ENCODE results near the gene PTCH1. TPM values are rescaled to one million over a fixed set of nuclear protein-coding genes. Genes with fewer than 3 reads are reported as not detected.
A peak's percentile ranks its signal among the peaks of the same experiment; 100 is the strongest.

PTCH1 gene
- total and polyA plus RNA-seq, 5 experiments from 2014 or later: 10.5 to 49.6 (median 18.1) TPM

DNA sequence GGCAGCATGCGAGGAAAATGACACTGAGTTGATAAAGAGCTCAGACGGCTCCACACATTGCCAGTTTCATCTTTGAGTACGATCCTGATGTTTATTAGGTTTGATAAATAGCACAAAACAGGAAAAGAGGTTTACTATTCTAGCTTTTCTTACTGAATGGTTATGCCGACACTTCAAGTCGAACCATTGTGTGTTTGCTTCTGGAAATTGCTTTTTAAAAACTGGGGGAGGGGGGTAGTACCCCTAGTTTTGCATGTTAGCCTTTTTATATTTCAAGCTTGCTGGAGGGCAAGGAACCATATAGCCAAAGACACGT, 5.2 kb downstream of the PTCH1 start:
- Mint-ChIP-seq H3K4me1 (peaks cover 25 to 60% (median 44%) of the 10 kb centered on the region in 4 donors), H3K27ac (peak overlapping the region in 9 of 10 donors; percentile 79 to 94 (median 91)), H3K27me3 (peaks cover 0 to 25% (median 0%) of the 10 kb centered on the region in 5 donors), H3K36me3 (no peaks in the 10 kb centered on the region), H3K4me3 (peak overlapping the region; percentile 84 to 100 (median 92)), H3K9me3 (no peaks in the 10 kb centered on the region)
- ATAC-seq: no peak
- POLR2A ChIA-PET: interaction anchor here (1.0 to 1.9 kb wide), 4 partner anchors 17 to 364 kb away, joined by 3 to 8 read pairs (median 8); partner anchors contain the start of gene ERCC6L2
- peak in 2 of 10 donors; percentile 13 to 30 for DNase-seq

DNA sequence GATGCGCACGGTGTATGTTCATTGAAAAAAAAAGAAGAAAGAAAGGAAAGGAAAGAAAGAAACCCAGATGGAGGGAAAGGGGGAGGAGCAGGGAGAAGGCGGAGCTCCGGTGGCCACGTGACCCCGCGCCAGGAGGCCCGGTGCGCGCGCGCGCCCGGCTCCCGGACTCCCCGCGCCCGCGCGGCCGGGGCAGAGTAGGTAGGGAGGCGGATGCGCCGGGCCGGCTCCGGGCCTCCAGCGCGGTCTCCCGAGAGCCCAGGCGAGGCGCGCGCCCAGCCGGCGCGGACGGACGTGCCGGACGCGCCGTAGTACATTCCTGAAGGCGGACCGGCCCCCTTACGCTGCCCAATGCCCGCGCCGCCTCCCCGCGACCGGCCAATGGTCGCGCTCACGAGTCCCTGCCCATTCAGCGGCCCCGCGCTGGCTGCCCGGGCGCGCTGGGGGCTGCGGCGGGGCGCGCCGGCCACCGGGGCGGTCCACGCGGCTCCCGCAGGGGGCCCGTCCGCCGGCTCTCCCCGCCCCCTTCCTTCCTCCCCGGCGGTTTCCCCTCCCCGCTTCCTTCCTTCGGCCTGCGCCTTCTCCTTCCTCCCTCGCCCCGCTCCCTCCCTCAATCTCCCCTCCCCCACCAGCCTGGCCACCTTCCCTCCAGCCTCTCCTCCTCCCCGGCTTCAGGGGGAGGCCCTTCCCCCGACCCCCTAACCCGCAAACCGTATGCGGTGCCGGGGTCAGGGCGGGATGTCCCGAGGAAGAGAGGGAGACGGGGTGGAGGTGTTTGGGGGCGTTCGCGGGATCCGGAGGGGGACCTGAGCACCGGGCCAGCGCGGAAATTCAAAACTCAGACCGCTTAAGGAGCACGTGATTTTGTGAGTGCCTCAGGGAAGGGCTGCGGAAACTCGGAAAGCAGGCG, 5.8 kb downstream of the PTCH1 start:
- DNase-seq (peak; percentile 68 to 89 (median 79)), ATAC-seq (peak; percentile 36 to 44)
- Mint-ChIP-seq H3K4me1 (peaks cover 23 to 56% (median 43%) of the 10 kb centered on the region in 4 donors), H3K27me3 (peaks cover 0 to 23% (median 0%) of the 10 kb centered on the region in 5 donors), H3K9me3 (no peaks in the 10 kb centered on the region), H3K27ac (peak overlapping the region; percentile 76 to 94 (median 90)), H3K36me3 (no peaks in the 10 kb centered on the region), H3K4me3 (peak overlapping the region; percentile 85 to 100 (median 96))
- POLR2A ChIA-PET: interaction anchor here (0.9 to 1.9 kb wide), 6 partner anchors 16 to 1056 kb away, joined by 3 to 8 read pairs (median 6); partner anchors contain the start of gene ERCC6L2

DNA sequence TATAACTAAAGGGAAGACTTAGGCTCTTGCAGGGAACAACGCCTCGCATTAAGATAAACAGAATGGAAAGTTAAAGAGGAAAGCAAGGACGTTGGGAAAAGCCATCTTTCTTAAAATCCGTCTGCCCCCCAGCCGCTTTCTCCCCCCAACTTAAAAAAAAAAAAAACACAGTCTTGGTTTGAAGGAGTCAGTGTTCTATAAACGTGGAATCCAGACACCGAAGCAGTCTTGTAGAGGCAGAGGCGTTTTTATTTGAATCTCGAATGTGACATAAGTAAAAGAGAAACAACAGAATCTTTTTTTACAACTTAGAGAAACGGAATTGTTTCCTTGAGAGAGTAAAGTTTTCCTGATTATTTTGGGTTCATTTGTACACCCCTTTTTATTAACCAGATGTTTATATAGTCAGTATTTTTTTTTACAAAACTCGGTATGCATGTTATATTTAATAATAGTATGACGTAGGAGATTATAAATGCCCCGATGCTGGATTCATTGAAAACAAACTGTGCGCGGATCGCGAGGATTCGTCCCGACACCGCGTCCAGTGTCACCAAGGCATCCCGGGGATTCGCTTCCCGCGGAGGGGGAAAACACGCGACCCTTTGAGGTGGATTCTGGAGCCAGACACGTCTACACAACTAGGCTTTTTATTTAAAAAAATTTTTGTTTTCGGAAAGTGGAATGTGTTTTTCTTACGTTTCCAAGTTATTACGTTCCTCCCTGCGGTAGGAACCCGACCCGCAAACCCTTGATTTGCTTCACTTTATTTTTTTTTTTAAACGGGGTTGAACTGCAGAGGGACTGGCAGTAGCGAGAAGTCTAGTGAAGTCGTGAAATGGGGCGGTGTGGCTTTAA, 6.7 kb downstream of the PTCH1 start:
- POLR2A ChIA-PET: interaction anchor here (0.9 to 6.0 kb wide), 6 partner anchors 15 to 1056 kb away, joined by 3 to 99 read pairs (median 6); partner anchors contain the start of gene ERCC6L2
- Mint-ChIP-seq H3K27ac (peak overlapping the region; percentile 74 to 94 (median 86)), H3K4me3 (peak overlapping the region; percentile 85 to 100 (median 94)), H3K27me3 (peaks cover 0 to 27% (median 0%) of the 10 kb centered on the region in 5 donors), H3K4me1 (peaks cover 24 to 61% (median 43%) of the 10 kb centered on the region in 4 donors), H3K9me3 (no peaks in the 10 kb centered on the region), H3K36me3 (no peaks in the 10 kb centered on the region)
- no peak for DNase-seq
- peak in 1 of 2 donors; percentile 39 for ATAC-seq

DNA sequence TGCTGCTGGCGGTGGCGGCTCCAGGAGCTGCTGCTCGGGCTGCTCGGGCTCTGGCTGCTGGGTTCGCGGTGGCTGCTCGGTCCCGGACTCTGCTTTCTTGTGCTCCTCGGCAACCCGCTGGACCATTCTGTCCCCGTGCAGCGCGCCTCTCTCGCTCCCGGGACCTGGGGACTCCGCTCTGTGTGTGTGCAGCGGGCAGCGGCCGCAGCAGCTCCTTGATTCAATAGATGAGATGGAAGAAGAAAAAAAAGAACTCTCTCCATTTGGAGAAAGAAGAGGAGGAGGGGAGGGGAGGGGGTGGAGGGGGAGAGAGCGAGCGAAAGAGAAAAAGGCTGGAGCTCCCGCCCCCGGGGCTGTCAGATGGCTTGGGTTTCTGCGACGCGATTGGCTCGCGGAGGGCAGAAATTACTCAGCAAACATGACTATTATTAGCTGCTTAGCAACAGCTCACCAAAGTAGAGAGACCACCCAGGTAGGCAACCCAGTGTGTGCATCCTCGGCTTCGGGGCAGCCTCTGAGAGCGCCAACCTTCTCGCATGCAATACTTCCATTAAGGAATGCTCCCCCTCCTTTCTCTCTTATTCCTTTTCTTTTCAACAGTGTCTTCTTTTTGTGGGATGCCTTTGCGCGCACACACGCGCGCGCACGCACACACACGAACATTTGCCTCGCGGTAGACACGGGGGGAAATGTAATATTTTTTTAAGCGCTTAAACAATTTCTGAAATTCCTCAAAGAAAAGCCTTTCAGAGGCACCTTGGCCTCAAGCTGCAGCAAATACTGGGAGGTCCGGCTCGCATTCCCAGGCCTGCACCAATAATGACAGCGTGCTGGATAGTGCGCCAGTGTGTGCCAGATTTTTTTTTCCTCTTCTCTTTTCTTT, 7.6 kb downstream of the PTCH1 start:
- H3K27me3 Mint-ChIP-seq: peaks cover 0 to 25% (median 0%) of the 10 kb centered on the region in 5 donors
- POLR2A ChIA-PET: interaction anchor here (0.6 to 6.0 kb wide), 4 partner anchors 14 to 498 kb away, joined by 3 to 99 read pairs (median 6); partner anchors contain the start of gene ERCC6L2
- peak; percentile 28 to 52 for ATAC-seq
- H3K27ac Mint-ChIP-seq: peak overlapping the region; percentile 74 to 94 (median 84)
- H3K36me3 Mint-ChIP-seq: no peaks in the 10 kb centered on the region
- peak overlapping the region; percentile 85 to 100 (median 94) for H3K4me3 Mint-ChIP-seq
- no peaks in the 10 kb centered on the region for H3K9me3 Mint-ChIP-seq
- DNase-seq: peak in 9 of 10 donors; percentile 44 to 80 (median 68)
- peaks cover 29 to 65% (median 46%) of the 10 kb centered on the region in 4 donors for H3K4me1 Mint-ChIP-seq

DNA sequence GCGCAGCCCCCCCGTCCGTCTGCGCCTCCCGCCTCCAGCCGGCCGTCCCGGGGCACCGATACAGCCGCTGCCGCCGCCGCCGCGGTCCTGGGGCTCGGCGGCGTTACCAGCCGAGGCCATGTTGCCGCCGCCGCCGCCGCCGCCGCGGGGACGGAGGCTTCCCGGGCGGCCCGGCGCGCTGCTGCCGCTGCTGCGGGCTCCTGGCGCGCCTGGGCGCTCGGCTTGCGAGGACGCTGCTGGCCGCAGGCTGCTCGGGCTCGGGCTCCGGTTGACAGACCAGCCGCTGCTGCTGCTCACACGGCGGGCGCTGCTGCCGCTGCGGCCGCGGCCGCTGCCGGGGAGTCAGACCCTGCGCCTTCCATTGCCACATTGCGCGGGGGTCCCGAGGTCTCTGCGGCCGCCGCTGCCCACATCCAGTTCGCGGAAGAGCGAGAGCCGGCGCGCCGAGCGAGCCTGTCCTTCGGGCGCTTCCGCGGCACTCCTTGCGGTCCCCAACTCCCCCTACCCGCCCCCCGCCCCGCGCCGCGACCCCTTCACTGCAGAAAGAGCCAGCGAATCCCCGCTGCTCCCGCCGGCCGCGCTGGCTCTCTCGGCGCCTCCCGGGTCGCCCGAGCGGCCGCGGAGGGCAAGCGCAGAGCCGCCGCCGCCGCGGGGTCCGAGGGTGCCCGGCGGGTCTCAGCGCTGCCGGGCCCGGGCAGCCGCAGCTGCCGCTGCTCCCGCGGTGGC, 8.4 kb downstream of the PTCH1 start:
- ATAC-seq (peak in 1 of 2 donors; percentile 2), DNase-seq (peak in 5 of 10 donors; percentile 3 to 42 (median 25))
- H3K9me3 Mint-ChIP-seq: no peaks in the 10 kb centered on the region
- peak overlapping the region in 3 of 10 donors; percentile 82 to 94 (median 87) for H3K27ac Mint-ChIP-seq
- peak overlapping the region; percentile 42 to 100 (median 96) for H3K4me3 Mint-ChIP-seq
- POLR2A ChIA-PET: interaction anchor here (0.6 to 6.0 kb wide), 5 partner anchors 13 to 510 kb away, joined by 3 to 99 read pairs (median 6); partner anchors contain the start of gene ERCC6L2
- peaks cover 29 to 67% (median 50%) of the 10 kb centered on the region in 4 donors for H3K4me1 Mint-ChIP-seq
- H3K36me3 Mint-ChIP-seq: no peaks in the 10 kb centered on the region
- H3K27me3 Mint-ChIP-seq: peaks cover 0 to 23% (median 0%) of the 10 kb centered on the region in 5 donors

DNA sequence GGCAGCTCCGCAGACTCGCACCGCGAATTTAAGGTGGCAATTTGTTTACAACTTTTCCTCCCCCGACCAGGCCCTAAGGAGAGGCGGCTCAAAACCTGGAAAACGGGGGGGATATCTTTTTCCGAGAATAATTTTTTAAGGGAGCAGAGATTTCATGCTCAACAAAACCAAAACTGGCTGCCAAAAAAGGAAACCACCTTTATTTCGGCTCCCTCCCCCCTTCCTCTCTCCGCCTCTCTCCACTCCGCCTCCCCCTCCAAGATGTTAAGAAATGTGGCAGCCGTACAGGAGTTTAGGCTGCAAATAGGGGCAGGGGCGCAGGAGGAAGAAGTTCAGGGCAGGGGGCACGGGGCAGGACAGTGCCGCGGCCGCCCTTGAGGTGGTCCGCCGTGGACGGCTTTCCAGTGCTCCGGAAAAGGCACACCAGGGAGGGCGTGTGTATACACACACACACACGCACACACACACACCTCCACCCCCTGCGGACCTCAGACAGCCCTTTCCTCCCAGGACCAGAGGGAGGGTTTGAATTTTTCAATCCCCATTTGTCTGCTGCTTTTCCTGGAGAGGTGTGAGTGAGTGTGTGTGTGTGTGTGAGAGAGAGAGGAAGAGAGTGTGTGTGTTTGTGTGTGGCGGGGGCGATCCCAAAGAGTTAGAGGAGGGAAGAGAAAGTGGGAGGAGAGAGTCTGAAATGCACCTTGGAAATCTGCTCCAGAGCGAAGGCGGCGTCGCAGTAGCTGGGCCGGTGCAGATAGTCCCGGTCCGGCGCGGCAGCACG, 9.1 kb downstream of the PTCH1 start:
- peaks cover 0 to 26% (median 0%) of the 10 kb centered on the region in 5 donors for H3K27me3 Mint-ChIP-seq
- peaks cover 0 to 2% (median 0%) of the 10 kb centered on the region in 3 donors for H3K36me3 Mint-ChIP-seq
- H3K4me1 Mint-ChIP-seq: peaks cover 33 to 67% (median 54%) of the 10 kb centered on the region in 4 donors
- POLR2A ChIA-PET: interaction anchor here (0.6 to 6.0 kb wide), 6 partner anchors 9 to 511 kb away, joined by 3 to 99 read pairs (median 12); partner anchors contain the start of genes ERCC6L2 and PTCH1
- DNase-seq: peak in 8 of 10 donors; percentile 14 to 79 (median 66)
- H3K4me3 Mint-ChIP-seq: peak overlapping the region; percentile 87 to 100 (median 98)
- peak; percentile 15 to 27 for ATAC-seq
- peak overlapping the region; percentile 81 to 94 (median 91) for H3K27ac Mint-ChIP-seq
- no peaks in the 10 kb centered on the region for H3K9me3 Mint-ChIP-seq

DNA sequence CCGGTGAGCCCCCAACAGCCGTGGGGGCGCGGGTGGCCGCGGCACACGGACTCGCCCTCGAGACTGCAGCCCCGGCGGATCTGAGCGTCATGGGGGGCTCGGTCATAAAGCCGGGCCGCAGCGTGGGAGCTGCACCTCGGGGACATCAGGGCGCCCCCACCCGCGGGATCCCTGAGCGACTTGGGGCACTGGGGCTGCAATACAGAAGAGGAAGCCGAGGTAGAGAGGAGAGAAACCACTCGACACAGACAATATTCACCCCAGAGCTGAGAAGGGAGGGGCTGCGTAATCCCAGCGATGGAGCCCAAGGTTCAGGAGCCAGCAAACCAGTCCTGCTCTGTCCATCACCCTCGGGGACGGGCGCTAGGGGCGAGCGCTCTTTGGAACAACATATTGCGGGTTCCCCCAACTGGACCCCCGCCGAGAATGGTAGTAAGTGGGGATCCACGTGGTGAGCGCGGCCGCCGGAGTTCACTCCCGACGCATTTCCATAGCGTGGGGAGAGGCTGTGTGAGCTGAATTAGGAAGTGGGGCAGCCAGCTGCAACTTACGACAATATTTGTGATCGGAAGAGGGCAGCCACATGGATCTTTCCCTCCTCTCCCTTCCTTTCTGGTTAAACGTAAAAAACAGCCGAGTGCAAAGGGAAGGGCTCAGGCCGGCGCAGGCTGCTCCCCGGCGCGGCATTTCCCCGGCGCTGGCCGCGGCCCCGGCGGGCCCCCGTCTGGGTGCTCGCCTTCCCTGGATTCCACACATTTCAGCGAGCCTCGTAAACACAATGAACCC, 9.9 kb downstream of the PTCH1 start:
- POLR2A ChIA-PET: interaction anchor here (1.0 to 6.0 kb wide), 7 partner anchors 10 to 382 kb away, joined by 3 to 99 read pairs (median 9); partner anchors contain the start of genes ERCC6L2 and PTCH1
- Mint-ChIP-seq H3K27ac (peak overlapping the region; percentile 82 to 94 (median 91)), H3K36me3 (peaks cover 0 to 2% (median 0%) of the 10 kb centered on the region in 3 donors), H3K4me1 (peaks cover 33 to 67% (median 54%) of the 10 kb centered on the region in 4 donors), H3K9me3 (no peaks in the 10 kb centered on the region), H3K27me3 (peaks cover 0 to 27% (median 0%) of the 10 kb centered on the region in 5 donors), H3K4me3 (peak overlapping the region; percentile 87 to 100 (median 98))
- DNase-seq: peak in 7 of 10 donors; percentile 26 to 60 (median 45)
- ATAC-seq: peak; percentile 21 to 34

DNA sequence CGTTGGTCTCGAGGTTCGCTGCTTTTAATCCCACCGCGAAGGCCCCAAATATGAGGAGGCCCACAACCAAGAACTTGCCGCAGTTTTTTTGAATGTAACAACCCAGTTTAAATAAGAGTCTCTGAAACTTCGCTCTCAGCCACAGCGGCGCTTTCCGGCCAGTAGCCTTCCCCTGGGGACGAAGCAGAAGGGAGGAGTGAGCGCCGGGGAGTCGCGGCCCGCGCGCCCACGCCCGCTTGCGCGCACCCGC, 10.4 kb downstream of the PTCH1 start:
- POLR2A ChIA-PET: interaction anchor here (1.1 to 6.0 kb wide), 6 partner anchors 10 to 382 kb away, joined by 3 to 99 read pairs (median 8); partner anchors contain the start of genes ERCC6L2 and PTCH1
- Mint-ChIP-seq H3K27me3 (peaks cover 0 to 28% (median 0%) of the 10 kb centered on the region in 5 donors), H3K36me3 (peaks cover 0 to 2% (median 0%) of the 10 kb centered on the region in 3 donors), H3K4me1 (peaks cover 35 to 67% (median 53%) of the 10 kb centered on the region in 4 donors), H3K4me3 (peak overlapping the region; percentile 84 to 100 (median 96)), H3K27ac (peak overlapping the region; percentile 74 to 94 (median 86)), H3K9me3 (no peaks in the 10 kb centered on the region)
- peak; percentile 1 for ATAC-seq
- peak in 4 of 10 donors; percentile 12 to 49 (median 46) for DNase-seq

DNA sequence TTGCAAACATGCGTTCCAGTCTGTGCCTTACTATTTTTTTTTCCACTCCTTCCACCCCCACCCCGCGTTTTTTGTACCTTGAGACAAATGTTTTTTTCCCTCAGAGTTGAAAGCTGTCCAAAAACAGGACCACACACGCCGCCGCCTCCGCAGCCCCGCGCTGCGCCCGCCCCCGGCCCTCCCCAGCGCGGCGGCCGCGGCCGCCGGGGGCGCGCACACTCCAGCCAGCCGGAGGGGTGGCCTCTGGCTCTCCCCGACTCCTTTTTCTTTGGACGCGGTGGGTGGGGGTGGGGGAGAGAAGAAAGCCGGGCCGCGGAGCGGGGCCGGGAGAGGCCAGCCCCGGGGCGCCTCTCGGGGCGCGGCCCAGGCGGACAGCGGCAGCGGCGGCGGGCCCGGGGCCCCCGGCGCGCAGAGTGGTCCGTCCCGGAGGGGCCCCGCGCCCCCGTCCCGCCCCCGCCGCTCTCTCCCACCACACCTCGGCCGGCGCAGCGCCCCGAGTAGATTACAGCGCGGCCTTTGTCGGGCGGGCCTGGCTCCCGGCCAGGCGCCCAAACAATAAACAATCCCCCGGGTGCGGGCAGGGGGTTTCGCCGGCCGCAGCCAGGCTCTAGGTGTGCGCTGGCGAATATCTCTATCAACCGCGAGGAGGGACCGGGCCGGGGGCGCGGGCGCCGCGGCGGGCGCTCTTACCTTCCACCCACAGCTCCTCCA, 10.9 kb downstream of the PTCH1 start:
- POLR2A ChIA-PET: interaction anchor here (1.1 to 6.0 kb wide), 6 partner anchors 11 to 382 kb away, joined by 3 to 99 read pairs (median 8); partner anchors contain the start of genes ERCC6L2 and PTCH1
- Mint-ChIP-seq H3K4me3 (peak overlapping the region; percentile 87 to 100 (median 96)), H3K27ac (peak overlapping the region; percentile 82 to 94 (median 90)), H3K27me3 (peaks cover 0 to 32% (median 0%) of the 10 kb centered on the region in 5 donors), H3K4me1 (peaks cover 38 to 72% (median 56%) of the 10 kb centered on the region in 4 donors), H3K9me3 (no peaks in the 10 kb centered on the region), H3K36me3 (peaks cover 0 to 2% (median 0%) of the 10 kb centered on the region in 3 donors)
- ATAC-seq (peak; percentile 3 to 4), DNase-seq (peak in 6 of 10 donors; percentile 6 to 40 (median 30))
